Smooth muscle cell (in vitro differentiated cells): Measurements from ENCODE around the gene GATA3. TPM values are rescaled to one million over a fixed set of nuclear protein-coding genes. Genes with fewer than 3 reads are reported as not detected.

ENCODE experiments used
- DNase-seq: peaks from one replicate; lab custom pipeline; 2025; ENCODE audit not compliant: unreplicated experiment; lab: John Stamatoyannopoulos, UW
- H2AFZ ChIP-seq: fragments of 200-600 bp; sonication (generic); 2 replicates; pipeline ENCODE4 v1.6.0; 2016; ENCODE audit warnings: antibody characterized with exemption, low read depth, mild to moderate bottlenecking
- H3F3A ChIP-seq: fragments of 200-600 bp; sonication (generic); 2 replicates; pipeline ENCODE4 v1.6.0; 2017; ENCODE audit warnings: antibody characterized with exemption, low read depth
- H3K27ac ChIP-seq: fragments of 200-600 bp; sonication (generic); 2 replicates; pipeline ENCODE4 v1.5.1; 2016; ENCODE audit warnings: low read depth, mild to moderate bottlenecking
- H3K27me3 ChIP-seq: fragments of 200-600 bp; sonication (generic); 2 replicates; pipeline ENCODE4 v1.6.1; 2016; ENCODE audit warnings: low read depth, mild to moderate bottlenecking
- H3K36me3 ChIP-seq: fragments of 200-600 bp; sonication (generic); 2 replicates; pipeline ENCODE4 v1.5.1; 2016; ENCODE audit warnings: low read depth
- H3K4me1 ChIP-seq: fragments of 200-600 bp; sonication (generic); 2 replicates; pipeline ENCODE4 v1.5.1; 2016; ENCODE audit warnings: low read depth
- H3K4me2 ChIP-seq: fragments of 200-600 bp; sonication (generic); 2 replicates; pipeline ENCODE4 v1.6.0; 2016; ENCODE audit warnings: mild to moderate bottlenecking
- H3K4me3 ChIP-seq: fragments of 200-600 bp; sonication (generic); 2 replicates; pipeline ENCODE4 v1.5.1; 2016; ENCODE audit warnings: mild to moderate bottlenecking
- H3K79me2 ChIP-seq: fragments of 200-600 bp; sonication (generic); 2 replicates; pipeline ENCODE4 v1.6.0; 2016; ENCODE audit warnings: low read depth, mild to moderate bottlenecking
- H3K9ac ChIP-seq: fragments of 200-600 bp; sonication (generic); 2 replicates; pipeline ENCODE4 v1.6.0; 2016; ENCODE audit warnings: low read depth
- H3K9me3 ChIP-seq: fragments of 200-600 bp; sonication (generic); replicated peaks from 2 replicates; pipeline ENCODE4 v1.5.1; 2016; ENCODE audit warnings: low read depth
- H4K20me1 ChIP-seq: fragments of 200-600 bp; sonication (generic); 2 replicates; pipeline ENCODE4 v1.6.0; 2016; ENCODE audit warnings: low read depth
- CTCF ChIP-seq: fragments of 200-600 bp; sonication (generic); IDR thresholded peaks from 2 replicates; pipeline ENCODE4 v1.5.1; 2017; ENCODE audit warnings: borderline replicate concordance, mild to moderate bottlenecking, antibody characterized with exemption; ENCODE audit not compliant: insufficient read depth, poor library complexity, severe bottlenecking
- WGBS: methylation state at CpG from one replicate; pipeline ENCODE4 v1.1.7; 2016; ENCODE audit warnings: low lambda C conversion rate; 5-methylcytosine and 5-hydroxymethylcytosine counted together
- polyA plus RNA-seq: library from polyadenylated mRNA; unstranded; fragments of >200 nt; fragmentation: Nextera tagmentation; extraction: Ambion mirVana; gene quantifications from 2 replicates; pipeline ENCODE4 v1.2.1, GENCODE V29; 2016
- total RNA-seq: library from RNA; depleted of rRNA; stranded (reverse); fragments of >200 nt; gene quantifications from 2 replicates; pipeline ENCODE4 v1.2.3, GENCODE V29; 2014

Gene GATA3
- total and polyA plus RNA-seq, 2 experiments from 2014 or later, result 5.2 to 6.9 TPM

DNA sequence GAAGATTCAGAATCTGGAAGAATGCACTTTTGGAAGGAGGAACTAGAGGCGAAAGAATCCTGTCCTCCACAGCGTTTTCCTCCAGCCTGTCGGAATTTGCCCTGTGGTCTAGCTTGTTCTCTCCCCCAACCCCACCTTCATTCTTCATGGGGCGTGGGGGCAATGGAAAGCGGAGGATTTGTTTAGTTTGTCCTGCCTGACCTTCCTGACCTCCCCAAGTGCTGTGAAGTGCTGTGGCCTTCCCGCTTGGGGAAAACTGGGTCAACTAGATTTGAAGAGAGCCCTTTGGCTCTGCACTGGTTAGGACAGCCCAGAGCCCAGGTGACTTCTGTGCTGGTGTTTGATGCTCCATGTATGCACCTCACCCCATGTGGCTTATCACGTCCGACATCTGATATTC lies 49.1 kb downstream of the GATA3 start:
- H2AFZ ChIP-seq, result no peak overlapping the region

GRCh38 chr10:8104005-8104404 lies 49.5 kb downstream of the GATA3 start:
- no peaks in the 10 kb centered on the region for H3K79me2 ChIP-seq
- WGBS, result 91% methylated on average over 3 of the region's 3 CpGs
- no peaks in the 10 kb centered on the region for H4K20me1 ChIP-seq
- H3K9ac ChIP-seq, result no peak overlapping the region
- H3K9me3 ChIP-seq, result no peaks in the 10 kb centered on the region
- no peaks in the 10 kb centered on the region for H3K36me3 ChIP-seq
- H3K27me3 ChIP-seq, result peaks cover 15% of the 10 kb centered on the region
- H2AFZ ChIP-seq, result no peak overlapping the region
- no peak for TF ChIP-seq CTCF
- H3K4me1 ChIP-seq, result peaks cover 7% of the 10 kb centered on the region
- DNase-seq, result no peak
- no peak overlapping the region for H3K4me3 ChIP-seq
- H3K4me2 ChIP-seq, result no peak overlapping the region
- H3F3A ChIP-seq, result no peaks in the 10 kb centered on the region
- no peak overlapping the region for H3K27ac ChIP-seq

More for the DNA sequence above, 49.1 kb downstream of the GATA3 start:
- H3K79me2 ChIP-seq, result no peaks in the 10 kb centered on the region
- no peak overlapping the region for H3K4me3 ChIP-seq
- no peaks in the 10 kb centered on the region for H3F3A ChIP-seq
- no peaks in the 10 kb centered on the region for H4K20me1 ChIP-seq
- peaks cover 15% of the 10 kb centered on the region for H3K27me3 ChIP-seq
- 58% methylated on average over 8 of the region's 8 CpGs for WGBS
- no peak overlapping the region for H3K9ac ChIP-seq
- no peak for TF ChIP-seq CTCF
- H3K4me2 ChIP-seq, result no peak overlapping the region
- no peaks in the 10 kb centered on the region for H3K9me3 ChIP-seq
- no peaks in the 10 kb centered on the region for H3K36me3 ChIP-seq
- no peak overlapping the region for H3K27ac ChIP-seq
- no peak for DNase-seq
- H3K4me1 ChIP-seq, result peaks cover 7% of the 10 kb centered on the region

DNA sequence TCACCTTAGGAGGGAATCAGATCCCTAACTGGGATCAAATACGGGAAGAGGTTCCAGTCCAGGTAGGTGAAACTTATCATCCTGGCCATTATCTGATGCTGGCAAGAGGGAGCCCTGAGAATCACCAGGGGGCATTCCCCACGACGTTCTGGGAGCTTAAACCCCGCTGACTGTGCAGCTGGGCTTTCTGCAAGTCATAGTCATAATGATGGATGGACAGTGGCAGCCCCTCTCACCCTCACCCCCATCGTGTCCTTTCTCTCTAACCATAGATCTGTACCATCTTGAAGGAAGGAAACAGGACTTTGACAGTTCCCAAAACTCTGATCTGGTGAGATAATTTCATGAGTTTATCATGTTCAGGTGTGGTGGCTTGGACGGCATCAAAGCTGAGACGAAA lies 50.2 kb downstream of the GATA3 start:
- TF ChIP-seq CTCF, result no peak
- no peak overlapping the region for H2AFZ ChIP-seq
- no peaks in the 10 kb centered on the region for H3K36me3 ChIP-seq
- no peaks in the 10 kb centered on the region for H3K9me3 ChIP-seq
- H3K27me3 ChIP-seq, result peaks cover 11% of the 10 kb centered on the region
- no peak overlapping the region for H3K9ac ChIP-seq
- no peak for DNase-seq
- H4K20me1 ChIP-seq, result no peaks in the 10 kb centered on the region
- no peaks in the 10 kb centered on the region for H3K79me2 ChIP-seq
- H3K4me3 ChIP-seq, result no peak overlapping the region
- no peaks in the 10 kb centered on the region for H3F3A ChIP-seq
- 70% methylated on average over 7 of the region's 7 CpGs for WGBS
- no peak overlapping the region for H3K27ac ChIP-seq
- H3K4me2 ChIP-seq, result no peak overlapping the region
- H3K4me1 ChIP-seq, result peaks cover 7% of the 10 kb centered on the region

DNA sequence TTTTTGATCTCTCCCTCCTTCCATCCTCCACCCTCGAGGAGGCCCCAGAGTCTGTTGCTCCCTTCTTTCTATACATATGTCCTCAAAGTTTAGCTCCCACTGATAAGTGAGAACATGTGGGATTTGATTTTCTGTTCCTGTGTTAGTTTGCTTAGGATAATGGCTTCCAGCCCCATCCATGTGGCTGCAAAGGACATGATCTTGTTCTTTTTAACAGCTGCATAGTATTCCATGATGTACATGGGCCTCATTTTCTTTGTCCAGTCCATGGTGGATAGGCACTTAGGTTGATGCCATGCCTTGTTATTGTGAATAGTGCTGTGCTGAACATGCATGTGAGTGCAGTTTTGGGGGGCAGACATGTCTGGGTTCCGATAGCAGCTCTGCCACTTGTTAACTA lies 51.4 kb downstream of the GATA3 start:
- 96% methylated on average over 2 of the region's 2 CpGs for WGBS
- H3K9me3 ChIP-seq, result no peaks in the 10 kb centered on the region
- H2AFZ ChIP-seq, result no peak overlapping the region
- H3K4me3 ChIP-seq, result no peak overlapping the region
- no peaks in the 10 kb centered on the region for H3K36me3 ChIP-seq
- TF ChIP-seq CTCF, result no peak
- no peak overlapping the region for H3K27ac ChIP-seq
- H3K27me3 ChIP-seq, result peaks cover 11% of the 10 kb centered on the region
- H3K4me1 ChIP-seq, result peaks cover 7% of the 10 kb centered on the region
- no peaks in the 10 kb centered on the region for H4K20me1 ChIP-seq
- no peaks in the 10 kb centered on the region for H3K79me2 ChIP-seq
- no peak for DNase-seq
- H3K4me2 ChIP-seq, result no peak overlapping the region
- H3F3A ChIP-seq, result no peaks in the 10 kb centered on the region
- H3K9ac ChIP-seq, result no peak overlapping the region
